T1000 (cell line): Measurements from ENCODE around the gene FRS2.

Experiments
- DNase-seq: peaks from one replicate; lab custom pipeline; 2025; ENCODE audit warnings: mixed read lengths; lab: John Stamatoyannopoulos, UW

The FRS2 gene

DNA sequence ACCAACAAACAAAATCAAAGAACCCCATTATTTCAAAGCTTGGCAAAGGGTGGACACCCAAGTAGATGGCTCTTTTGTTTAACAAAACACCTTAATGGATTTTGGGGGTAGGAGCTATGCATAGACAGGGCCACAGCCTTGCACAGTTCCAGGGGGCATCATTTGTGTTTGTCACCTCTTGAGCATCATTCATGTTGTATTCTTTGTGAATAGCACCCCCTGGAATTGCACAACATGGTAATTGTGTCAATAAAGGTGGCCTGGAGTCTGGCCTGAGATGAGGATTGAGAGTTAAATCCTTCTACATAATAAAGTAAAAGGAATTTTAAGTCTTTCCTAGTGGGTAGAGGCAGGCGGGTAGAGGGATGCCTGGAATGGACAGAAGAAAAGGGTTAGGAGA lies 3.3 kb upstream of the FRS2 start:
- DNase-seq = no peak

- no peak for DNase-seq
These were observed 2.8 kb upstream of the FRS2 start for GRCh38 chr12:69467366-69467765.

GRCh38 chr12:69468237-69469026 lies 1.8 kb upstream of the FRS2 start:
- DNase-seq = no peak

- DNase-seq = no peak
These were observed 367 bp upstream of the FRS2 start for GRCh38 chr12:69469854-69470188.

DNA sequence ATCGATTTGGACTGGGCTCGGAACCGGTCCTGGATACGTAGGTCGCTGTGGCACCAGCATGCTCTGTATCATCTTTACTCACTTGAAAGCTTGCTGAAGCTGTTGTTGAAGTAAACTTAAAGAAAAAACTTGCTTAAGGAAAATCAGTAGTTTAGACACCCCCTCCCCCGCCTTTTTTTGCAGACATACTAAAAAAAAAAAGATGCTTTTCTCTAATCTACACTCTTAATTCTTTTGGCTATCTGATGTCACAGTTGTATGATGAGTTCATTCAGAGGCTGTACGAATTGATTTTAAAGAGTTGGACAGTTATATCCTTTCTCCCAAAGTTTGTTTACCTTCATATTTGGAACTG lies 865 bp downstream of the FRS2 start:
- DNase-seq = no peak

- DNase-seq = no peak
These were observed 1.6 kb downstream of the FRS2 start for GRCh38 chr12:69471667-69472385.

DNA sequence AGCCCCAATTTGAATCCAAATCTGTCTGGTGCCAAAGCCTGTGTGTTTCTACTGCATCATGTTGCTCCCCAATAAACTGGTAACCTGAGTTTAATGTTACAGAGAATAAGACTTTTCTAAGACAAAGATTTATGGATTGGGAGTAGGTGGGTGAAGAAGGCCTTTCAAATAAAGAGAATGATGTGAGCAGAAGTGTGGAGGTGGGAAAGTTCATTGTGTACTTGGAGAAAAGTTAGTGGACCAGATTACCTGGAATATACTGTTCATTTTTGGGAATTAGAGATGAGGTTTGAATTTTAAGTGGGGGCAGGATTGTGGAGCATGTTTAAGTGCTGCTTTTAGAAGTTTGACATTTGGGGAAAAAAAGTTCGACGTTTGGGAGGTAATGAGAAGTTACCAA lies 3.1 kb downstream of the FRS2 start:
- no peak for DNase-seq

GRCh38 chr12:69474456-69474855 lies 4.3 kb downstream of the FRS2 start:
- no peak for DNase-seq

DNA sequence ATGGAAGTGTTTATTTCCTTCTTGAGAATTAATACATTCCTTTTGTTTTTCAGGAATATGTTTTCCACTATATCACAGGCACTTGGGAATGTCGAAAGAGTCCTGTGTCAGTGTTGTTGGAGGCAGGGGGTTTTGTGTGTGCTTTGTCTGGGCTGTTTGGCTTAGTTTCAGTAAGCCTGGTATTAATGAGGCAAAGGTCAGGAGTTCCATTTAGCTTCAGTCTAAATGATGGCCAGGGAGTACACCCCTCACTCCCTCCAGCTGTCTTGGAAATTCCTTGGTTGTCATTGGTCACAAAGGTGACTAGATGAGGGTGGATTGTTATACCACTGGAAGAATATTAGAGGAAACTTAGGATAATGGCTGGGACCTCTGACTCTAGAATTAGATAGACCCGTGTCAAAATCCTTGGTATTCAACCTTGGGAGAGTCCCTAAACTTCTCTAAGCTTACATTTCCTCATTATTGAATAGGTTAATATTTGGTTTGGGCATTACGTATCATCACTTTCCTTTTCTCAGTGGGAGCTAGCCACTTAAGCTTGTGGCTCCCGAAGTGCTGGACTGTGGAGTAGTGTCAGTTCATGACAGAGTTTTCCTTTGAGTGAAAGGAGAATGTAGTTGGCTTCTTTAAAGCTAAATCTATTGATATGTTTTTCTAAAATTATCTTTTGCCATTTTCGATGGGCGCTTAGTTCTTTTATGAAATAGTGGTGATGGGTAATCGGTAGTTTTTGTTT lies 5.2 kb downstream of the FRS2 start:
- no peak for DNase-seq

- no peak for DNase-seq
These were observed 6.3 kb downstream of the FRS2 start for GRCh38 chr12:69476276-69477017.

GRCh38 chr12:69479675-69480074 lies 9.5 kb downstream of the FRS2 start:
- no peak for DNase-seq

- no peak for DNase-seq
These were observed 10.5 kb downstream of the FRS2 start for GRCh38 chr12:69480698-69481097.

DNA sequence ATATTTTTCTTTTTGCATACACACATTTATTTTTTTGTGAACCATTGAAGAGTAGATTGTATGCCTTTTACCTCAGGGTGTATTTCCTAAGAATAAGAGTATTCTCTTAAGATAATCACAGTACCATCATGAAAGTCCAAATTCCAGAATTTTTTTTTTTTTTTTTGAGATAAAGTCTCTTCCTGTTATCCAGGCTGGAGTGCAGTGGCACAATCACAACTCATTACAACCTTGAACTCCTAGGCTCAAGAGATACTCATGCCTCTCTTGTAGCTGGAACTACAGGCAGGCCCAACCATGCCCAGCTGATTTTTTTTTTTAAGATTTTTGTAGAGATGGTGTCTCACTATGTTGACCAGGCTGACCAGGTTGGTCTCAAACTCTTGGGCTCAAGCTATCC lies 10.9 kb downstream of the FRS2 start:
- no peak for DNase-seq

DNA sequence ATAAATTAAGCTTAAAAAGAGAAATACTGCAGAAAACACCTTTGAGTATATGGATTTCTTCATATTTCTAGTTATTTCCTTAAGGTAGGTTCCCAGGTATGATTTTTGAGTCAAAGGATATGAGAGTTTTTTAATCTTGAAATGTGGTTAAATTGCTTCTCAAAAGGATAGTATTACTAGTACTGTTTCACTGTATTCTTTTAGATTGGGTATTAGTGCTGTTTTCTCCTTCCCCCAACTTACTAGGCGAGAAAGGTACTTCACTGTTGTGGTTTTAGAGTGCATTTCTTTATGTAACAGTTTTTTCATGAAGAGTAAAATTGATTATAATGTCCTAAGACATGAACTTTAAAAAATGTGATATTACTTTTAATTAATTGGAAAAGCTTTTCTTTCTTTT lies 13.5 kb downstream of the FRS2 start:
- DNase-seq = no peak

- no peak for DNase-seq
These were observed 14.2 kb downstream of the FRS2 start for GRCh38 chr12:69484428-69484827.

- no peak for DNase-seq
These were observed 20.9 kb downstream of the FRS2 start for GRCh38 chr12:69490920-69491643.

DNA sequence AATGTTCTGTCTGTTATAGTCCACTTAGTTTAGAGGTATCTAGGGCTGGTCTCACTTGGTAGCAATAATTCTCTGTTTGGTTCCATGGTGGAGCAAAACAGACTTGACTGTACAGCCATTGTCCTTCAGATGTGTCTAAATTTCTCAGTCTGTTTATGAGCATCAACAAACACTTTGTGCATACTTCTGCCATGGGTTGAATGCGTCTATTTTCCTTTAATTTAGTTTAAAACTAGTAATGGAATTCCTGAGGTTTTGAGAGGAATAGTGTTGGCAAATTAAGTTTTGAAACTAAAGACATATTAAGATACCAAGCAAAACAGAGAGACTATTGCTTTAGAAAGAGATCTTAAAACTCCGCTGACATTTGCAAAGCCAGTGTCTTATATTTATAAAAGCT lies 22.6 kb downstream of the FRS2 start:
- no peak for DNase-seq

DNA sequence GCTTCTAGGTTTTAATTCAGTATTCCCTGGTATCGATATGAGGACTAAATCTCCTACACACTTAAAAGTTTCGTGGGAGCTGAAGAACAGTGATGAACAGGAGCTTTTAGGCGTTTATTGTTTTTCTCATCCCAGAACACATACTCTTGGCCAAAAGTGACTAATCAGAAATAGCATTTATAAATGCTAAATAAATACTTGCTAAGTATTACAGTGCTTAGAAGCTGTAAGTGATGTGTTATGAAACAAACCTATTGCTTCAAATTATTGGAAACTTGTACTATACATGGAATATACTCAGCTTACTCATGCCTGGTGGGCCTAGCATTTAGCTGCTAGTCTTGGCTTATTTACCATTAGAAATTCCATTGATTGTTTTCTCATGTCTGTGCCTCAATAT lies 24.9 kb downstream of the FRS2 start:
- no peak for DNase-seq

DNA sequence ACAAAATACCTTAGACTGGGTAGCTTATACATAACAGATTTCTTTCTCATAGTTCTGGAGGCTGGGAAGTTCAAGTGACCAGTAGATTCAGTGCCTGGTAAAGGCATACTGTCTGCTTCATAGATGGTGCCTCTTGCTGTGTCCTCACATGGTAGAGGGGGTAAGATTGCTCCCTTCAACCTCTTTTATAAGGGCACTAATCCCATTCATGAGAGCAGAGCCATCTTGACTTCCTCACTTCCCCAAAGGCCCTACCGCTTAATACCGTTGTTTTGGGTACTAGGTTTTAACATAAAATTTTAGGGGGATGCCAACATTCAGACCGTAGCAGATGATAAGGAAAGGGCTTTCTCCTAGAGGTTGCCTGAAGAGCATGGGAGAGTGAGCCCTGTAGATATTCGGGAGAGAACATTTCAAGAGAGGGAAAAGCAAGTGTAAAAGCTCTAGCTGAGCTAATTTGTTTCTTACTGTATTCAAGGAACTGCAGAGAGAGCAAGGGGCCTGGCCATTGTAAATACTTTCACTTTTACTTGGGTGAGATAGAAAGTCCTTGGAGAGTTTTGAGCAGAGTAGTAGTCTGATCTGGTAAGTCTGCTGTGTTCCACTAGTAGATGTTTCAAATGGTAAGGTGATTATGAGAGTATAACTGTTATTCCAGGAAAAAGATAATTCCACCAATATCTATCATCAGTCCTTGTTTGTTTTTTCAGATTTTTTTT lies 27.3 kb downstream of the FRS2 start:
- no peak for DNase-seq

DNA sequence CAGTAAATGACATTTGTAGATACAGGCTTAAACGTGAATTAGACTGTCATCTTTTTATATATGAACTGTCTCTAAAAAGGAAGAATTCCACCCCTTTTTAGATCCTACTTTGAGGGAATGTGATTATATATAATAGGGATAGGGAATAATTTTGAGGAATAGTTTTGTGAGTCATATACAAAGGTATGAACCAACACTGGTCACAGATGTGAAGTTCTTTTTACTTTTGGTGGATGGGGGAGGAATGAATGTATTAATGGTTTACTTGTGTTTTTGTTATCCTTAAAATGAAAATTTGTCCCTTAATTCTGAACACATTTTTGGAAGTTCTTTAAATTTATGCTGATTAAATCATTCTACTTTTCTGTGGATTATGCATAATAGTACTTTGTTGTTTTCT lies 30.4 kb downstream of the FRS2 start:
- no peak for DNase-seq
